ENCODE results near the gene GMPPA. TPM values are rescaled to one million over a fixed set of nuclear protein-coding genes. Genes with fewer than 3 reads are reported as not detected.
A peak's percentile ranks its signal among the peaks of the same experiment; 100 is the strongest.

Gene GMPPA
- total RNA-seq, 2 donors from 2014 or later = 36.9 to 38.2 TPM

DNA sequence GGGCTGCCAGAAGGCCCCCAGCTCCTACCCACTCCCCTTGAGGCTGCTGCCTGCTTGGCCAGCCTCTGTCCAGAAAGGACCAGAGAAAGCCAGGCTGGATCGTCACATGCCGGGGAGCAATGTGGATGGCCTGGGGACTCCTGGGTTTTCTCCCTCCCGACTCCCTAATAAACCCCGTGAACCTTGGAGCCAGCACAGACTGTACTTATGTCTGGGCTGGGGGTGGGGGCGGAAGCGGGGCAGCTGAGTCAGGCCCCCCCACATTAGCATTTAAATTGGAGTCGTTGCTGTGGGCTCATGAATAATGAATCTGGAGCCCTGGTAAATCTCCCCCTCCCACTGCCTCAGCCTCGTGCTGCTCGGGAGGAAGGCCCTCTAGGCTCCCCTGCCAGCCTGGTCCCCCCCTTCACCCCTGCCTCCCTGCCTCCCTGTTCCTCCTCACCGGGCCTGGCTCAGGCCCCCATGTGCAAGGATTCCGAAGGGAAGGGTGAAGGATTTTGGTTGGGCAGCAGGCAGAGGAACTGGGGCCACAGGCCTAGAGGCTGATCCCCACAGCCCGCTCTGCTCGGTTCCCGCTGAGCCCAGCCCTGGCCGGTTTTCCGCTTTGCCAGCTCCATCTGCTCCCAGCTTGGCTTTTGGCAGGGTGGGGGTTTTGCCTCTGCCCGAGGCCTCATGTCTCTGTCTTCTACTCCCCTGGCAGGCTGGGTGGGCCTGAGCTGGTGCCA is 8.3 kb downstream of the GMPPA start:
- H3K4me3 ChIP-seq (ENCODE audit: low read length) = no peak overlapping the region
- no peak overlapping the region for H3K9ac ChIP-seq (ENCODE audit: extremely low read depth, low read length, poor library complexity, severe bottlenecking)
- TF ChIP-seq, protein P1, sequence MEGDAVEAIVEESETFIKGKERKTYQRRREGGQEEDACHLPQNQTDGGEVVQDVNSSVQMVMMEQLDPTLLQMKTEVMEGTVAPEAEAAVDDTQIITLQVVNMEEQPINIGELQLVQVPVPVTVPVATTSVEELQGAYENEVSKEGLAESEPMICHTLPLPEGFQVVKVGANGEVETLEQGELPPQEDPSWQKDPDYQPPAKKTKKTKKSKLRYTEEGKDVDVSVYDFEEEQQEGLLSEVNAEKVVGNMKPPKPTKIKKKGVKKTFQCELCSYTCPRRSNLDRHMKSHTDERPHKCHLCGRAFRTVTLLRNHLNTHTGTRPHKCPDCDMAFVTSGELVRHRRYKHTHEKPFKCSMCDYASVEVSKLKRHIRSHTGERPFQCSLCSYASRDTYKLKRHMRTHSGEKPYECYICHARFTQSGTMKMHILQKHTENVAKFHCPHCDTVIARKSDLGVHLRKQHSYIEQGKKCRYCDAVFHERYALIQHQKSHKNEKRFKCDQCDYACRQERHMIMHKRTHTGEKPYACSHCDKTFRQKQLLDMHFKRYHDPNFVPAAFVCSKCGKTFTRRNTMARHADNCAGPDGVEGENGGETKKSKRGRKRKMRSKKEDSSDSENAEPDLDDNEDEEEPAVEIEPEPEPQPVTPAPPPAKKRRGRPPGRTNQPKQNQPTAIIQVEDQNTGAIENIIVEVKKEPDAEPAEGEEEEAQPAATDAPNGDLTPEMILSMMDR (conservative IDR thresholded peaks at IDR 0.05) = no peak
- peaks cover 20% of the 10 kb centered on the region for H3K4me1 Mint-ChIP-seq
- peaks cover 10% of the 10 kb centered on the region for H3K36me3 ChIP-seq (ENCODE audit: control insufficient read depth, insufficient read depth, low read length)
- H3K36me3 Mint-ChIP-seq (ENCODE audit: low read depth) = peaks cover 24% of the 10 kb centered on the region
- H3K4me1 ChIP-seq (ENCODE audit: control insufficient read depth, insufficient read depth, low read length) = peaks cover 5% of the 10 kb centered on the region
- H3K9me3 ChIP-seq (ENCODE audit: control insufficient read depth, low read length) = no peaks in the 10 kb centered on the region
- H3K27me3 ChIP-seq (ENCODE audit: control insufficient read depth, insufficient read depth, low read length, poor library complexity, severe bottlenecking) = peaks cover 3% of the 10 kb centered on the region
- H3K4me3 Mint-ChIP-seq = no peak overlapping the region
- H3K27ac Mint-ChIP-seq = peak overlapping the region; percentile 49
- peaks cover 23% of the 10 kb centered on the region for H3K27me3 Mint-ChIP-seq (ENCODE audit: insufficient read depth)
- H3K27ac ChIP-seq (ENCODE audit: low read depth, low read length) = peak overlapping the region; percentile 78
- WGBS, 2 experiments (ENCODE audit: insufficient coverage in 1 of 2, insufficient read length in 1 of 2) = 60% methylated on average over 1 to 17 of the region's 17 CpGs
- peaks cover 3% of the 10 kb centered on the region for H3K9me3 Mint-ChIP-seq
- DNase-seq = peak; percentile 80

DNA sequence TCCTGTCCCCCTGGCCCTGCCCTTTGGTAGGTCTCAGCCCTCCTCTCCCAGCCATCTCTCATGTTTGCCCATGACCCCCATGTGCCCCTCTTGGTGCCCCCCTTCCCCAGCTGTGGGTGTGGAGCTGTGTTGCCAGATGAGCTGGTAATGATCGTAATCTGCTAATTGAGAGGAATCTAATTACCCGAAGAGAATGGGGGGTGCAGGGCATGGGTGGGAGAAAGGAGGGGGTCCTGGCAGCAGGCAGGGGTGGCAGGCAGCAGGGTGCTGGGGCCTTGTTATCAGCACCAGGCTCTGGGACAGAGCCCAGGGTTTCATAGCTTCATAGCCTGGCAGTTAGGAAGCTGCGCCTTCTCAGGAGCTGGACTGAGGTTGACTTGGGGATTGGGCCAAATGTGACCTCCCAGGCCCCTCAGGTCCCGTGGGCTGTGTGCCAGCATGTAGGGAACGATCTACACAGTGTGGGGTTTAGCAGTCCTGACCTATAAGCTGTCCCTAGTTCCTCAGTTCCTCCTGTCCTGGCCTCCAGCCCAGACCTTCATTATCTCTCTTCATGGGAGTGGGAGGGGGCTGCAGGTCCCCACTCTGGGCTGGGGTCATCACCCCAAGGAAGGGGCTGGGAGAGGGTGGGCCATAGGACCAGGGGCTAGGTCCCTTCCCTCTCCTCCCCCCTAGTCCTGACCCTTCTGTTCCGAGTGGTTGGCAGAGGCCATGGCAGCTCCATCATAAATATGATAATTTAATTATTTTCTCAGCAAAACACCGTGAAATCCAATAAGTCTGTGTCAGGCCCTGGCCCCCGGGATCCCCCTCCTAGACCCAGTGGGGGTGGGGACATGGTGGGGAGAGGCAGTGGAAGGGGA is 9.1 kb downstream of the GMPPA start:
- peaks cover 20% of the 10 kb centered on the region for H3K4me1 Mint-ChIP-seq
- no peak overlapping the region for H3K4me3 ChIP-seq (ENCODE audit: low read length)

DNA sequence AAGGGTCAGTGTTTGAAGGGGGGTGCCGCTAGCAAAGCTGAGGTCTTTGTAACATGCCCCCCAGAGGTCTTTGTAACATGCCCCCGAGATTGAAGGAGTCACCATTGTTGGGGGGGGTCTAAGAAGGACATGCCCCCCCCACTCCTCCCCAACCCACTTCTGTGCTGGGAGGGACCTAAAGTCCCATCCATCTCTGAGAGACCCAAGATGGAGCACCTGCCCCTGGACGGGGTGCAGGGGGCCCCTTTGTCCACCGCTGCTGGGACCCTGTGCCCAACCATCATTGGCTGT is 9.7 kb downstream of the GMPPA start:
- TF ChIP-seq, protein P1 (conservative IDR thresholded peaks at IDR 0.05) = no peak
- H3K4me1 Mint-ChIP-seq = peaks cover 25% of the 10 kb centered on the region
- Histone ChIP-seq H3K36me3 (ENCODE audit: control insufficient read depth, insufficient read depth, low read length) (peaks cover 8% of the 10 kb centered on the region), H3K9me3 (ENCODE audit: control insufficient read depth, low read length) (no peaks in the 10 kb centered on the region), H3K27me3 (ENCODE audit: control insufficient read depth, insufficient read depth, low read length, poor library complexity, severe bottlenecking) (peaks cover 16% of the 10 kb centered on the region), H3K4me1 (ENCODE audit: control insufficient read depth, insufficient read depth, low read length) (peaks cover 6% of the 10 kb centered on the region), H3K4me3 (ENCODE audit: low read length) (no peak overlapping the region), H3K9ac (ENCODE audit: extremely low read depth, low read length, poor library complexity, severe bottlenecking) (no peak overlapping the region), H3K27ac (ENCODE audit: low read depth, low read length) (no peak overlapping the region)
- 78% methylated on average over 4 of the region's 4 CpGs; no CpG with 5 or more reads in 1 of the 2 experiments for WGBS, 2 experiments (ENCODE audit: insufficient coverage in 1 of 2, insufficient read length in 1 of 2)
- peaks cover 3% of the 10 kb centered on the region for H3K9me3 Mint-ChIP-seq
- no peak overlapping the region for H3K4me3 Mint-ChIP-seq
- H3K27ac Mint-ChIP-seq = no peak overlapping the region
- DNase-seq = no peak
- peaks cover 36% of the 10 kb centered on the region for H3K27me3 Mint-ChIP-seq (ENCODE audit: insufficient read depth)
- peaks cover 17% of the 10 kb centered on the region for H3K36me3 Mint-ChIP-seq (ENCODE audit: low read depth)

More for the DNA sequence above, 9.1 kb downstream of the GMPPA start:
- no peak overlapping the region for H3K9ac ChIP-seq (ENCODE audit: extremely low read depth, low read length, poor library complexity, severe bottlenecking)
- Mint-ChIP-seq H3K4me3 (no peak overlapping the region), H3K27ac (no peak overlapping the region), H3K27me3 (ENCODE audit: insufficient read depth) (peaks cover 30% of the 10 kb centered on the region), H3K9me3 (peaks cover 3% of the 10 kb centered on the region), H3K36me3 (ENCODE audit: low read depth) (peaks cover 19% of the 10 kb centered on the region)
- no peaks in the 10 kb centered on the region for H3K9me3 ChIP-seq (ENCODE audit: control insufficient read depth, low read length)
- TF ChIP-seq, protein P1 (conservative IDR thresholded peaks at IDR 0.05) = no peak
- peak overlapping the region; percentile 78 for H3K27ac ChIP-seq (ENCODE audit: low read depth, low read length)
- peak; percentile 64 for DNase-seq
- peaks cover 5% of the 10 kb centered on the region for H3K4me1 ChIP-seq (ENCODE audit: control insufficient read depth, insufficient read depth, low read length)
- 82 to 83% methylated on average over 3 to 8 of the region's 8 CpGs for WGBS, 2 experiments (ENCODE audit: insufficient coverage in 1 of 2, insufficient read length in 1 of 2)
- peaks cover 10% of the 10 kb centered on the region for H3K36me3 ChIP-seq (ENCODE audit: control insufficient read depth, insufficient read depth, low read length)
- H3K27me3 ChIP-seq (ENCODE audit: control insufficient read depth, insufficient read depth, low read length, poor library complexity, severe bottlenecking) = peaks cover 11% of the 10 kb centered on the region

Measured in endodermal cell (in vitro differentiated cells).